ENCODE measurements around the gene DNTT.

Gene DNTT

DNA sequence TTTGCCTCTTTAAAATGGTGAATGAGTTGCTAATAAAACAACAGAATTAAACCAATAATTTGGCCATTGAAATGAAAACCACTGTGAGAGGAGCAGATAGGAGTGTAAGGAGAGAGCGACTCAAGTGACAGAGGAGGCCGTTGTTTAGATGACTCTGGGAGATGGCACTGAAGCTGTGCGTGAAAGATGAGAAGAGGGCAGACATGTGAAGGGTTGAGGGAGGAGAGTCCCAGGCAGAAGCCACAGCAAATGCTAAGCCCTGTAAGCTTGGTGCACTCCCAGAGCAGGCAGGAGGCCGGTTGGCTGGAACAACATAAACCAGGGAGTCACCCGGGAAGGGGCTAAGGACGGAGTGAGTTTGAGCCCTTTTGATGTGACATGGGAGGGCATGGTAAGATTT is 55.4 kb downstream of the DNTT start:
- in situ Hi-C loops (cut with MboI; ENCODE audit: low sequenced_read_pairs, unreplicated experiment), result no loop called here

DNA sequence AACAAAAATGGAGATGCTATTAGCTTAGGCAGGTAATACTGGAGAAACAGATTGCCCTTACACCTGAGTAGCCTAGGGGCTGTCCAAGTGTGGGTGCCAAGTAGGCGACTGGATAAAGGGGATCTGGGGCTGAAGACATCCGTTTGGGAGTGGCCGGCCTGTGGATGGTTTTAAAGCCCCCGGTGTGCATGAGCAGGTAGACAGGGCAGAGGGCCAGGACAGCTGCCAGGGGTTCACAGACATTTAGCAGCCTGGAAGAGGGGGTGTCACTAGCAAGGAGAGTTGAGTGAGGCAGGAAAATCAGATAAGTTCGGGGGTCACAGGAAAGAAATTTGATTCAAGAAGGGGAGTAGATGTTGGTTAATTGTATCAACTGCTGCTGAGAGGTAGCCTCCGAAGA is 56.1 kb downstream of the DNTT start:
- DNase-seq (ENCODE audit: low spot score), result no peak
- in situ Hi-C loops (cut with MboI; ENCODE audit: low sequenced_read_pairs, unreplicated experiment), result no loop called here
- TF ChIP-seq, protein P1, sequence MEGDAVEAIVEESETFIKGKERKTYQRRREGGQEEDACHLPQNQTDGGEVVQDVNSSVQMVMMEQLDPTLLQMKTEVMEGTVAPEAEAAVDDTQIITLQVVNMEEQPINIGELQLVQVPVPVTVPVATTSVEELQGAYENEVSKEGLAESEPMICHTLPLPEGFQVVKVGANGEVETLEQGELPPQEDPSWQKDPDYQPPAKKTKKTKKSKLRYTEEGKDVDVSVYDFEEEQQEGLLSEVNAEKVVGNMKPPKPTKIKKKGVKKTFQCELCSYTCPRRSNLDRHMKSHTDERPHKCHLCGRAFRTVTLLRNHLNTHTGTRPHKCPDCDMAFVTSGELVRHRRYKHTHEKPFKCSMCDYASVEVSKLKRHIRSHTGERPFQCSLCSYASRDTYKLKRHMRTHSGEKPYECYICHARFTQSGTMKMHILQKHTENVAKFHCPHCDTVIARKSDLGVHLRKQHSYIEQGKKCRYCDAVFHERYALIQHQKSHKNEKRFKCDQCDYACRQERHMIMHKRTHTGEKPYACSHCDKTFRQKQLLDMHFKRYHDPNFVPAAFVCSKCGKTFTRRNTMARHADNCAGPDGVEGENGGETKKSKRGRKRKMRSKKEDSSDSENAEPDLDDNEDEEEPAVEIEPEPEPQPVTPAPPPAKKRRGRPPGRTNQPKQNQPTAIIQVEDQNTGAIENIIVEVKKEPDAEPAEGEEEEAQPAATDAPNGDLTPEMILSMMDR (IDR thresholded peaks at IDR 0.05; ENCODE audit: borderline replicate concordance, control extremely low read depth, extremely low read depth, insufficient read depth, missing control alignments), result no peak

More for the DNA sequence above, 55.4 kb downstream of the DNTT start:
- TF ChIP-seq, protein P1 (IDR thresholded peaks at IDR 0.05; ENCODE audit: borderline replicate concordance, control extremely low read depth, extremely low read depth, insufficient read depth, missing control alignments), result no peak
- no peak for DNase-seq (ENCODE audit: low spot score)

DNA sequence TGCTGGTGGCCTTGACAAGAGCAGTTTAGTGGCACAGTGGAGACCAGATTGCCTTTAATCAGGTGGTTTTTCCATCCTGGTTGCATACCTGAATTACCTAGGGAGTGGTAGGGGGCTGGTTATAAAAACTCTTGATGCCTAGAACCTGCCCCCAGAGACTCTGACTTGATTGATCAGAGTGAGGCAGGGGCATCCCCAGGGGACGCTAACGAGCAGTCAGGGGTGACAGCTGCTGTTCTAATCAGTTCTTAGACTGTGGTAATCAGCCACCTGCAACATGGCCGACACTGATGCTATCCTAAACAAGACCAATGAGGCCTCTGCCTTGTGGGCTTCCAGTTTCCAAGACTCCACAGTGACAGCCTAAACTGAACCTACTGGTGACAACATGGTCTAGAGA is 56.5 kb downstream of the DNTT start:
- DNase-seq (ENCODE audit: low spot score), result no peak
- in situ Hi-C loops (cut with MboI; ENCODE audit: low sequenced_read_pairs, unreplicated experiment), result no loop called here
- TF ChIP-seq, protein P1 (IDR thresholded peaks at IDR 0.05; ENCODE audit: borderline replicate concordance, control extremely low read depth, extremely low read depth, insufficient read depth, missing control alignments), result no peak

DNA sequence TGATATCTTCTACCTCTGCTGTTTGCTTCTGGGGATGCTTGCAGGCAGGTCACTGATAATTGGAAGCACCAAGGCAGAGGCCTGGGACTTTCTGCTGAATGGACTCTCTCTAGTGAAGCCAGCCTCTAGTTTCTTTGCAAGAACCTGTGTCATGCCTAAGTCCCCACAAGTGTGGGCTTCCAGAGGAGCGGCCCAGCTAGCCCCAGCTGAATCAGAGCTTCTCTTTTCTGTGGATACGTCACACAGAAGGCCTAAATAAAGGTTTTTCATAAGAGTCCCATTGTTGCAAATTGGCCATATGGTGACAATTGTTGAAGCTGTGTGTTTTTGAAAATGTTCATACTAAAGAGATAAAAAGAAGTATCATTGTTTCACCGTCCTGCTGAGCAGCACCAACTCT is 61.3 kb downstream of the DNTT start:
- TF ChIP-seq, protein P1 (IDR thresholded peaks at IDR 0.05; ENCODE audit: borderline replicate concordance, control extremely low read depth, extremely low read depth, insufficient read depth, missing control alignments), result no peak
- in situ Hi-C loops (cut with MboI; ENCODE audit: low sequenced_read_pairs, unreplicated experiment), result no loop called here
- no peak for DNase-seq (ENCODE audit: low spot score)

DNA sequence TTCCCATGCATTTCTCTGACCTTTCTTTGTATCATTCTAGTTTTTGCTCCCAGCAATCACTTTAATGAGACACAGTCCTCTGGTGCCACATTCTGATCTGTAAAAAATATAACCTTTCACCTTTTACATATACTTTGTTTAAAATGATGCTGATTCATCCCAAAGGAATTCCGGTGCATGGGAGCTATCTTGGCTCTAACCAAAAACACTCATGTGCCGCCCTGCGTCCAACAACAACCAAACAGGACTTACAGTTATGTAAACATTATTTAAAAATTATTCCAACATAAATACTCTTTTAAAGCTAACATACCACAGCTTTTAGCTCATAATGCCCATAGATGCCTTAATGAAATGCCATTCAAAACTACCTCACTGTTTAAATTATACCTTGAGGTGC is 62.3 kb downstream of the DNTT start:
- TF ChIP-seq, protein P1 (IDR thresholded peaks at IDR 0.05; ENCODE audit: borderline replicate concordance, control extremely low read depth, extremely low read depth, insufficient read depth, missing control alignments), result no peak
- in situ Hi-C loops (cut with MboI; ENCODE audit: low sequenced_read_pairs, unreplicated experiment), result no loop called here
- DNase-seq (ENCODE audit: low spot score), result no peak

DNA sequence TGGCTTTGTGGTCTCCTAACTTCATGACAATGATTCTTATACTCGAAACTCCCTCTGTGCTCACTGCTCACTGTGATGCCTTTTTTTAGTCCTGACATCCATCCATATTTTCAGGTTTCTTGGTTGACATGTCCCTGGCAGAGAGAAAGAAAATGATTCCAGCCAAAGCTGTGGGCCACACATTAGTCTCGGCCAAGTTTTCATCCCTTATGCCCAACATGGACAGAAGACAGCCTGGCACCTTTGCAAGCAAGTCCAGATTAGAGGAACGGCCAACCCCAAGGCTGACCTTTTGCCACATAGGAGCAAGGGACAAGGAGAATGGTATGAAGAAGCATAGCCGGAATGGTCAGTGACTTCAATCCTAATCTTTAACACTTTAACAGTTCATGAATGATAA is 63.2 kb downstream of the DNTT start:
- no peak for DNase-seq (ENCODE audit: low spot score)
- in situ Hi-C loops (cut with MboI; ENCODE audit: low sequenced_read_pairs, unreplicated experiment), result no loop called here
- TF ChIP-seq, protein P1 (IDR thresholded peaks at IDR 0.05; ENCODE audit: borderline replicate concordance, control extremely low read depth, extremely low read depth, insufficient read depth, missing control alignments), result no peak

DNA sequence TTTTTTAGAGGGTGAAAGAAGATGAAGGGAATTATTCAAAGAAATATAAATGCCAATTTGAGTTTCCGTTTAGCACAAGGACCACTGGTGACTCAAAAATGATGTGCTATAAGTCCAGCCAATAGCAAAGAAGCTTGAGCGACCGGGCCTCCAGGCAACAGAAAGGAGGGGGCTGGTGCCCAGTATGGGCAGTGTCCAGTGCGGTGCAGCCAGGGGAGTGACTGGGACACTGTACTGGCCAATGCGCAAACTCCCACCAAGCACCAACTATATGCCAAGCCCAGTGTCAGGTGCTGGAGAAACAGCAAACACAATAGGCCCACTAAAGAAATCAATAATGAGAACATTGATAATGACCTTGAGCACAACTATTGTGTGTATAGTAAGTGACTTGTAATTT is 64.7 kb downstream of the DNTT start:
- TF ChIP-seq, protein P1 (IDR thresholded peaks at IDR 0.05; ENCODE audit: borderline replicate concordance, control extremely low read depth, extremely low read depth, insufficient read depth, missing control alignments), result no peak
- in situ Hi-C loops (cut with MboI; ENCODE audit: low sequenced_read_pairs, unreplicated experiment), result no loop called here
- no peak for DNase-seq (ENCODE audit: low spot score)

Data from GM13976 (cell line).